IMR-90 (cell line): Measurements from ENCODE around the gene ARHGEF7.

Experiments
- CHD1 ChIP-seq: IDR thresholded peaks from 2 replicates; pipeline ENCODE4 v1.6.1; 2012; ENCODE audit warnings: low read depth, low read length, improper control_type of control experiment
- MXI1 ChIP-seq: IDR thresholded peaks from 2 replicates; pipeline ENCODE4 v1.6.1; 2012; ENCODE audit warnings: low read depth, mild to moderate bottlenecking, low read length, moderate library complexity, borderline replicate concordance
- POLR2A ChIP-seq: IDR thresholded peaks from 2 replicates; pipeline ENCODE4 v1.6.1; 2012; ENCODE audit warnings: mild to moderate bottlenecking, low read depth, low read length
- SMC3 ChIP-seq: fragments of 150-350 bp; IDR thresholded peaks from 2 replicates; pipeline ENCODE4 v1.6.1; 2016; ENCODE audit warnings: low read depth, mild to moderate bottlenecking, antibody characterized with exemption, low read length, moderate library complexity
- TF ChIP-seq, protein P1 (sequence below): conservative IDR thresholded peaks from 2 replicates; pipeline ENCODE4 v1.5.1; 2012; ENCODE audit warnings: mild to moderate bottlenecking, low read depth, low read length, improper control_type of control experiment

DNA sequence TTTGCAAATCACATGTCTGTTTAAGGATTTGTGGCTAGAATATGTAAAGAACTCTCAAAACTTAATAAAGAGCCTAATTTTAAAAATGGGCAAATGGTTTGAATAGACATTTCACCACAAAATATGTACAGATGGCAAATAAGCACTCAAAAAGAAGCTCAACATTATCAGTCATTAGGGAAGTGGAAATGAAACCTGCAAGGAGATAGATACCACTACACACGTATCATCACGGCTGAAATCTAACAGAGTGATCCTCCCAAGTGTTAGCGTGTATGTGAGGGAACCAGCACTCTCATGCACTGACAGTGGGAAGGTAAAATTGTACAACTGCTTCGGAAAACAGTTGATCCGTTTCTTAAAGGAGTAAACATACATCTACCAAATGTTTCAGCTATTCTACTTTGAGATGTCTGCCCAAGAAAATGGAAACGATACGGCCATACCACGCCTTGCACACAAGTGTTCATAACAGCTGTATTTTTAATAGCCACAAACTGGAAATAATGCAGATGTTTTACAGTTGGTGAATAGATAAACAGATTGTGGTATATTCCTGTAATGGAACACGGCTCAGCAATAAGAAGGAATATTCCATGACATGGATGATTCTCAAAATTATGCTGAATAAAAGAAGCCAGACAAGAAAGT lies 14.5 kb downstream of the ARHGEF7 start:
- TF ChIP-seq, protein P1, sequence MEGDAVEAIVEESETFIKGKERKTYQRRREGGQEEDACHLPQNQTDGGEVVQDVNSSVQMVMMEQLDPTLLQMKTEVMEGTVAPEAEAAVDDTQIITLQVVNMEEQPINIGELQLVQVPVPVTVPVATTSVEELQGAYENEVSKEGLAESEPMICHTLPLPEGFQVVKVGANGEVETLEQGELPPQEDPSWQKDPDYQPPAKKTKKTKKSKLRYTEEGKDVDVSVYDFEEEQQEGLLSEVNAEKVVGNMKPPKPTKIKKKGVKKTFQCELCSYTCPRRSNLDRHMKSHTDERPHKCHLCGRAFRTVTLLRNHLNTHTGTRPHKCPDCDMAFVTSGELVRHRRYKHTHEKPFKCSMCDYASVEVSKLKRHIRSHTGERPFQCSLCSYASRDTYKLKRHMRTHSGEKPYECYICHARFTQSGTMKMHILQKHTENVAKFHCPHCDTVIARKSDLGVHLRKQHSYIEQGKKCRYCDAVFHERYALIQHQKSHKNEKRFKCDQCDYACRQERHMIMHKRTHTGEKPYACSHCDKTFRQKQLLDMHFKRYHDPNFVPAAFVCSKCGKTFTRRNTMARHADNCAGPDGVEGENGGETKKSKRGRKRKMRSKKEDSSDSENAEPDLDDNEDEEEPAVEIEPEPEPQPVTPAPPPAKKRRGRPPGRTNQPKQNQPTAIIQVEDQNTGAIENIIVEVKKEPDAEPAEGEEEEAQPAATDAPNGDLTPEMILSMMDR: no peak
- TF ChIP-seq POLR2A (no peak), MXI1 (no peak), SMC3 (no peak), CHD1 (no peak)
